ENCODE data around the gene GPR148. TPM values are rescaled to one million over a fixed set of nuclear protein-coding genes. Genes with fewer than 3 reads are reported as not detected.

Gene GPR148
- total RNA-seq, 1 experiment from 2014 or later = not detected

- H4K20me1 ChIP-seq (ENCODE audit: insufficient read depth) = no peaks in the 10 kb centered on the region
- H3K4me1 ChIP-seq (ENCODE audit: control insufficient read depth in 1 of 2, insufficient read depth in 2 of 2, low read length in 2 of 2) = peaks cover 0 to 4% of the 10 kb centered on the region in 2 experiments; a peak in 1 of 4 replicates
- no peaks in the 10 kb centered on the region for H3K79me2 ChIP-seq (ENCODE audit: insufficient read depth, low read length)
- H3K9me2 ChIP-seq (ENCODE audit: insufficient read depth) = no peaks in the 10 kb centered on the region
- DNase-seq (ENCODE audit: low read depth, low spot score) (no peak), ATAC-seq (no peak)
- no peak overlapping the region for H2AFZ ChIP-seq (ENCODE audit: low read depth, low read length, poor library complexity, severe bottlenecking)
- no peaks in the 10 kb centered on the region for H3K36me3 ChIP-seq (ENCODE audit: control insufficient read depth in 1 of 2, insufficient read depth in 2 of 2, low read length in 2 of 2)
- H3K9ac ChIP-seq (ENCODE audit: low read length) = no peak overlapping the region
- H3K9me3 ChIP-seq (ENCODE audit: control insufficient read depth in 1 of 2, insufficient read depth in 1 of 2, low read depth in 1 of 2, low read length in 2 of 2) = no peaks in the 10 kb centered on the region
- intact Hi-C loops (cut with micrococcal nuclease) = no loop called here
- ChIA-PET RAD21 (ENCODE audit: low non-redundant PET in 1 of 2, low total read pairs in 2 of 2, uncharacterized antibody in 2 of 2, unreplicated experiment in 2 of 2) (no interaction called here), CTCF (no interaction called here), POLR2A (no interaction called here)
- H3K27ac ChIP-seq (ENCODE audit: low read depth, low read length) = no peak overlapping the region
- no peak overlapping the region for H3K4me2 ChIP-seq (ENCODE audit: low read length)
- TF ChIP-seq JUND (IDR thresholded peaks at IDR 0.05) (no peak), ZBTB33 (IDR thresholded peaks at IDR 0.05; ENCODE audit: extremely low read depth, insufficient replicate concordance, low read length) (no peak), ATF3 (IDR thresholded peaks at IDR 0.05) (no peak), ELF1 (IDR thresholded peaks at IDR 0.05; ENCODE audit: borderline replicate concordance, low read depth) (no peak), ZNF274 (IDR thresholded peaks at IDR 0.05; ENCODE audit: low read depth, low read length) (no peak), MAX (IDR thresholded peaks at IDR 0.05) (no peak), FOSL1 (IDR thresholded peaks at IDR 0.05; ENCODE audit: low read depth) (no peak), CBX3 (IDR thresholded peaks at IDR 0.05; ENCODE audit: low read depth) (no peak), CTCF (IDR thresholded peaks at IDR 0.05 in 2 of 3, conservative IDR thresholded peaks at IDR 0.05 in 1 of 3; ENCODE audit: borderline replicate concordance in 1 of 3, insufficient read depth in 1 of 3, low read depth in 2 of 3, low read length in 2 of 3) (no peak), CEBPB (IDR thresholded peaks at IDR 0.05; ENCODE audit: low read depth) (no peak), RAD21 (IDR thresholded peaks at IDR 0.05; ENCODE audit: low read depth) (no peak), SRF (IDR thresholded peaks at IDR 0.05; ENCODE audit: low read depth) (no peak), SIN3A (IDR thresholded peaks at IDR 0.05; ENCODE audit: low read depth) (no peak), EGR1 (IDR thresholded peaks at IDR 0.05; ENCODE audit: low read depth) (no peak), REST (IDR thresholded peaks at IDR 0.05; ENCODE audit: low read depth) (no peak), SP1 (IDR thresholded peaks at IDR 0.05; ENCODE audit: low read depth) (no peak), TCF7L2 (IDR thresholded peaks at IDR 0.05; ENCODE audit: borderline replicate concordance, extremely low read depth, insufficient read depth, insufficient read length) (no peak), POLR2A (IDR thresholded peaks at IDR 0.05; ENCODE audit: borderline replicate concordance, extremely low read depth, insufficient read depth, insufficient read length) (no peak), YY1 (IDR thresholded peaks at IDR 0.05; ENCODE audit: extremely low read depth, insufficient replicate concordance, low read depth, low read length) (no peak)
- no peaks in the 10 kb centered on the region; the same call in 1 of the 2 replicates for H3K27me3 ChIP-seq (ENCODE audit: insufficient read depth, low read length)
- BruUV-seq (replicated peaks) = no TSS peak
- no peak overlapping the region for H3K4me3 ChIP-seq (replicated peaks in 1 of 2; ENCODE audit: low read depth in 1 of 2, low read length in 2 of 2)
These were observed 35.4 kb downstream of the GPR148 start for GRCh38 chr2:130764035-130764820.

Data from HCT116 (cell line).